NCI-H2107 treated with DMSO at 0.1 percent for 48 hours (cell line): ENCODE measurements around the gene TXNIP.

Experiments
- DNase-seq: peaks from one replicate; lab custom pipeline; 2025; ENCODE audit not compliant: unreplicated experiment; lab: John Stamatoyannopoulos, UW

TXNIP gene

GRCh38 chr1:145964328-145965118 lies 31.9 kb downstream of the TXNIP start, which contains the start of the genes ANKRD34A and POLR3GL:
TSS of gene ANKRD34A (minus strand) at chr1:145964575. CDS start at chr1:145961759, 2,816 bp downstream.
TSS of gene POLR3GL (plus strand) at chr1:145964690. CDS start at chr1:145974866, 10,176 bp downstream.
- DNase-seq, result peak; percentile 85

DNA sequence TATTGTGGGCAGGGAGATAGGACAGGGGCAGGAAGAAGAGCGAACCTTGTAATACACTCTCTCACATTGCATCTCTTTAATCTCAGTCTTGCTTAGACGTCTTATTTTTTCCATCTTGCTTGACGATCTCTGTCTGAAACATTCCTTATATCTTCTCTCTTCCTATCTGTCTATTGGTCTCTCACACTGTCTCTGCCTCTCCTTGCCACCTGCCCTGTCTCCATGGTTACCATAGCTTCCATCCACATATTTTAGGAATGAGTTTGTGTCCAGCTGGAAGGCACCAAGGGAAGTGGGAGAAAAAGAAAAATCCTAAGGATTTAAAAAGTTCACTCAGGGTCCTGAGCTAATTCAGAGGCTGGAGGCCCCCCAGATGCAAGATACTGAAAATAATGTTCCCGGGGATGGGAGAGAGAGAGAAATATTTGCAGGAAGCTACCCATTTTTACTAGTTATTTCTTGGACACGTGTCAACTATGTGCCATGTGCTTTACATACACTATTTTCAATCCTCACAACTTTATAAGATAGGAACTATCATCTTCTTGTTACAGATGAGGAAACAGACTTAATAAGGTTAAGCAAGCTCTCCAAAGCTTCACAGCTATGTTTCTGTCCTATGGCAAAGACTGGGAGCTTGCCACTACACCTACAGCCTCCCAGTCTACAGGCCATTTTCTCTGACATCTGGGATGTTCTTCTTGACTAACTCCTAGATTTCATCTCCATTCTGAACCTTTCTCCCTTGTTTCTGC lies 32.9 kb downstream of the TXNIP start:
- no peak for DNase-seq

DNA sequence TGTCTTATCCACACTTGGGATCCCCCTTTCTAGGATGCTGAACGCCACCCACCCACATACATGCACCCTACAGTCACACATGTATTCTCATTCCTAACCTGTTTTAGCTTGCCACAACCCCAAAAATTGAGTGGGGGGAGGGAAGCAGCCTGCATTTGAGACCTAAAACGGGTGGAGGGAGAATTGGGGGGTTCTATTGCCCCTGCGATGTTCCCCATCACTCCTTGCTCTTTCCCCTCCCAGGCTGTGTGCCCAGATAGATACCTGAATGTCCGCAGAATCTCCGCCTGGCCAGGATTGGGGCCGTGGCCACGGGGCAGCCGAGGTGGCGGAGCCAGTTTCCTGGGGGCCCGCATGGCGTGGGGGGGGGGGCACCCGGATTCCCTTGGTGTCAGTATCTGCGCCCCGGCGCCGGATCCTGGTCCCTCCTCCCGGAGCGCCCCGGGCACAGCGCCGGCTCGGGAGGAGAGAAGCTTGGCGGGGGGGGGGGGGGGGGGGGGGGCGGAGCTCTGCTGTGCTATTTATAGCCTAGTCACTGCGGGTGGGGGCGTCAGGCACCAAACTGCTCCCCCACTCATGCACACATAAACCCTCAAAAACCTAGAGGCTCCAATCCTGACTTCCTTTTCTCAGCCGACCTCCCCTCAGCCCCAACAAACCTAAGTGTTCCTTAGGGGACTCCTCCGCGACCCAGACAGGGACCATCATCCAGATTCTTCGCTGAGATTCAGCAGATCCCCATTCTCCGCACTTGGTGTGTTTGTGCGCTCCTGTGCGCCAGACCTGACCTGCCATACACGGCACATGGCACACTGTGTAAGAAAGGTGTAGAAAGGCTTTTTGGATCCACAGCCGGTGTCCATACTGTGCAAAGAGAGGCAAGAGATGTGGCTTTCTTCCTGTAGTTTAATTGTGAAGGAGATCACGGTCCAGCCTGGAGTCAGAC lies 33.9 kb downstream of the TXNIP start:
- DNase-seq, result no peak

DNA sequence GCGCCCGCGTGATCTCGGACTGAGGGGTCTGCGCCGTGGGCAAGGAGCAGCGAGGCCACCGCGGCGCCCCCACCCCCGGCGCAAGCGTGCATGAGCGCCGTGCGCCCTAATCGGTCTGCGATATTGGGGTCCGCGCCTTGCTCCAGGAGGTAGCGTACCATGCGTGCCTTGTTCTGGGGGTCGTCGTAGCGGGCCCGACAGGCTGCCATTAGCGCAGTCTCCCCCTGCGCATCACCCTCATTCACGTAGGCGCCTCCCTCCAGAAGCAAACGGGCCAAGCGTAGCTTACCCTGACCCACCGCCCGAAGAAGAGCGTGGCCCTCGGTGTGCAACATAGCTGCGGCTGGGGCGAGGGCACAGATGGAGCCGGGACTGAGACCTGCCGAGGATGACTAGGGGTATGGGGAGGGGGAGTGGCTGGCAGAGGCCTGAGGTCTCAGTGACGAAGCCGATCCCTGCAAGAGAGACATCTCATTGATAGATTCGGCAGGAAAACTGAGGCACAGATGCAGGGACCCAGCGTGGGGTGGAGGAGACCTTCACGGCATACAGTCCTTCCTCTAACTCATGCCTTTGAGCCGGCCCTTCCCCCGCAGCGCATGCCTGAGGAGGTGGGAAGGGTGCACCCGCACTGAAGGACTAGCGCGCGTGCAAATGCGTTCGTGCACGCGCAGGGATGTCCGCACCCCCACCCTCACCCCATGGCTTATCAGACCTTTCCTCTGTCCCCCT lies 34.8 kb downstream of the TXNIP start:
- DNase-seq, result no peak

- no peak for DNase-seq
Observed at GRCh38 chr1:145961109-145961424, 35.3 kb downstream of the TXNIP start.

DNA sequence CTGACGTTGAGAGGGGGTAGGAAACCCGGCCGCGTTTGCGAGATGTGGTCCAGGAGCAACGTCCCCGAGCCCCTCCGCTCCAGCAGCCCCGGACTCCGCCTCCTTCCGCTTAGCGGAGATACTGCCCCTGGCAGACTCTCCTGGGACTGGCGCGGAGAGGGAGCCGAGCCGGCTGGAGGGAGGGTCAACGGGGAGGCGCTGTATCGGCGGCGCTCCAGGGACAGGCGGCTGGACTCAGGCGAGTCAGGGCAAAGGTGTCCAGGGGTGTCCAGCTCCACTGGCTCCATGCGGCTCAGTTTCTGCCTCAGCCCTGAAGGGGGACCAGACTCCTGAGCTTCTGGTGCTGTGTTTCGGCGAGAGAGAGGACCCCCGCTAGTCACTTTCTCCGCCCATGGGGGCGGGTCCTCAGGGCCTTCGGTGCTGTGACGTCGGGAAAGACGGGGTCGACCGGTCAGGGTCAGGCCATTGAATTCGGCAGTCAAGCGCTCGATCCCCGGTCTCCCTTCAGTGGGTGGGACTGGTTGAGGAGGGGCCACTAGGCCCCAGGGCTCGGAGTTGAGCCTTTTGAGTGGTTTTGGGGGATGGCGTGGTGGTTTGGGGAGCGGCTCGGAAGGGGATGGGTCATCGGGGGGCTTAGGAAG lies 35.8 kb downstream of the TXNIP start:
- peak; percentile 24 for DNase-seq

DNA sequence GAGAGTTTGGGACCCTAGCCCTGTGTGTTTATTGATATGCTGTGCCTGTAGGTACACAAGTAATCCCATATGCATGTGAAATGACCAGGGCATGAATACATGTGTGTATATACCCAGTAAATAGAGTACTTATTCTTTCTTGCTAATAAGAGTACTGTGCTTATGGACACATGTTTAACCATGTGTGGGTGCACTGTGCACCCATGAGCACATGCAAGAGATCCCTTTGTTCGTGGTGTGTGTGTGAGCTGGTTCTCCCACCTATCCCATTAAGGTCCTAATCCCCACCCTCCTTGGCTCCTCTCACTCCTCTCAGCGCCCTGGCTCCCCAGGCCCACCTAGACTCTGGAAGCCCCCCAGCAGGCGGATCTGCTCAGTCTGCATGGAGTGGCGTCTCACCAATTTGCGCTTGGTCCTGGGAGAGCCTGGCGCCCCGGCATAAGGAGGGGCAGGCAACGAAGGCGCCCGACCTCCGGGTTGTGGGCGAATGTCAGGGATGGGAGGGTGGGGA lies 36.4 kb downstream of the TXNIP start:
- DNase-seq, result no peak

GRCh38 chr1:145959333-145959732 lies 37.0 kb downstream of the TXNIP start:
- no peak for DNase-seq

- no peak for DNase-seq
Observed at GRCh38 chr1:145958734-145959133, 37.6 kb downstream of the TXNIP start.

DNA sequence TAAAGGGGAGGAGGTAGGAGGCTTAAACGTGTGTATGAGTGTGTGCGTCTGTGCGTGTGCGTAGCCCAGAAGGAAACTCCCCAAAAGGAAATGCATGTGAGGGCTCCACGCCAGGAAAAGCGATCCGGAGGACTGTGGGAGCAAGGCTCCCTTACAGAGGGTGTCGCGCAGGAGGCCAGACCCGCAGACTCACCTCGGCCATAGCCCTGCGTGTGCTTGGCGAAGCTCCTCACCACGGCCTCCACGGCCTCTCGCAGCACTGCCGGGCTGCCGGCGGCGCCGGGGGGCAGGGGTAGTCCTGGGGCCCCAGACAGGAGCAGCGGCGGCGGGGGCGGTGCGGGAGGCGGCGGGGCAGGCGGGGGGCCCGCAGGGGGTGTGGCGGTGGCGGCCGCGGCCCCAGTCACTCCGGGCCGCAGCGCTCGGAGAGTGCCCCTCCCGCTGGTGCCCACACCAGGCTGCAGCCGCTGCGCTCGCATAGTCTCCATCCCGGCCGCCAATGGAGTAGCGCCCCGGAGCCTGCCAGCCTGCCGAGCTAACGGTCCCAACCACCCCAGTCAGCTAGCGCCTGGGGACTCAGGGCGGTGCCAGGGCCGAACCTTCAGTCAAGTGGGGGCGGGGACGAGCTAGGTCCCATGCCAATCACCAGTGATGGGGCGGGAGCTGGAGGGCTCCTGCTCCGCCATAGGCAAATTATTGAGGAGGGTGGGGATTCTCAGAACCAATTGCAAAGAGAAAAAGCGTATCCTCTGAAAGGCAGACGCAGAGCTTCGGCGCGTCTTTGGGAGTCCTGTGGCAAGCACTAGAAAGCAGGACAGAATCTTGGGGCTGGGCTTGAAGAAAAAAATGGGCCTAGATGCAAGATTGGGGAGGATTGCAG lies 38.7 kb downstream of the TXNIP start, which contains the start of gene LIX1L:
Gene LIX1L, minus strand, starts transcription at position 575 of the 877 bp plus-strand sequence. Its CDS starts 90 bp downstream, at position 485.
- peak; percentile 97 for DNase-seq

DNA sequence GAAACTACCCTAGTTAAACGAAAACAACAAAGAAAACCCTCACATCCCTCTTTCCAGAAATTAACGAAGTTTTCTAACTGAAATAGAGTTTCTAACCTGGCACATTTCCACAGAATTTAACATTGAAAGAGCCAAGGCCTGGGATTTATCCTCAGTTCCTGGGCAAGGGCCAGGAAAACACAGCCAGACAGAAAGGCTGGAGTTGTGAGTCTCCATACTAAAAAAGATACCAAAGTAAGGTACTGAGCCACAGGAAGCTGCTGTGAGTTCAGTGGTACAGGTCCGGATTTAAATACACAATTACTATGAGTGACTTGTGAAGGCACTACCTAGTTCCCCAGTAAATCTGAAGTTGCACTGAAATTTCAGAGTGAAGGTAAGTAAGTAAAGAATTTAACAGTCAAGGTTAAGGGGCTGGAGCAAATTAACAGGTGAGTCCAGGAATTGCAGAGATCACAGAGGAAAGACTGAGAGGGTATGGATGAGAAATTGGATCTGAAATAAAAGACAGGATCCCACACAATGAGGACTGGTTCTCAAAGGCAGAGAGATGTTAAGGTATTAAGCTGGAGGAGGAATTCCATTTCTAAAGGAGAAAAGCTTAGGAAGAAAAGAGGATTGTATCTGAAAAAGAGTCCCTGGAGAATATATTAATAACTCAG lies 39.5 kb downstream of the TXNIP start:
- no peak for DNase-seq

DNA sequence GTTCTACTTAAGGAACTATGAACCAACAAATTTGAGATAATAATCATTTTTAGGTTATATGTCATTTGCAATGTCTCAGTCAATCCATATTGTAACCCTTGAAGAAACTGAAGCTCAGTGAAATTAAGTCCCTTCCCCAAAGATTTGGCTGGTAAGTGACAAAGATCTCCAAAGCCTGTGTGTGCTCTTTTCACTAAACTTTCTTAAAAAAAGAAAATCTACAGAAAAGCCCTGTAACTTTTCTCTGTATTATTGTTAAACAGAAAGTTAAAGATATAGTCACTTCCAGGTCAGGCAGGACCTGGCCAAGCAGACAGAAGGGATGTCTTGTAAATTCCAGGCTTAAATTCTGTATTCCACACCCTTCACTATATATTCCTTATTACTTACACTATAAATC lies 40.0 kb downstream of the TXNIP start:
- DNase-seq, result no peak

GRCh38 chr1:145955436-145955835 lies 40.9 kb downstream of the TXNIP start:
- no peak for DNase-seq

DNA sequence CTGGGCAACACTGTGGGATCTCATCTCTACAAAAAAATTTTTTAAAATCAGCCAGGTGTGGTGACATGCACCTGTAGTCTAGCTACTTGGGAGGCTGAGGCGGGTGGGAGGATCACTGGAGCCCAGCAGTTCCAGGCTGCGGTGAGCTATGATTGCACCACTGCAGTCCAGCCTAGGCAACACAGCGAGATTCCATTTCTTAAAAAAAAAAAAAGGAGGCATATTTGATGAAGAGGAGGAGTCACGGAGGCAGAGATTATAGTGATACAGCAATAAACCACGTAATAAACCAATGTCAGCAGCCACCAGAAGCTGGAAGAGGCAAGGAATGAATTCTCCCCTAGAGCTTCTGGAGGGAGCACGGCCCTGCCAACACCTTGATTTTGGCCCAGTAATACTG lies 42.5 kb downstream of the TXNIP start:
- DNase-seq, result no peak

- DNase-seq, result no peak
Observed at GRCh38 chr1:145952903-145953302, 43.5 kb downstream of the TXNIP start.

DNA sequence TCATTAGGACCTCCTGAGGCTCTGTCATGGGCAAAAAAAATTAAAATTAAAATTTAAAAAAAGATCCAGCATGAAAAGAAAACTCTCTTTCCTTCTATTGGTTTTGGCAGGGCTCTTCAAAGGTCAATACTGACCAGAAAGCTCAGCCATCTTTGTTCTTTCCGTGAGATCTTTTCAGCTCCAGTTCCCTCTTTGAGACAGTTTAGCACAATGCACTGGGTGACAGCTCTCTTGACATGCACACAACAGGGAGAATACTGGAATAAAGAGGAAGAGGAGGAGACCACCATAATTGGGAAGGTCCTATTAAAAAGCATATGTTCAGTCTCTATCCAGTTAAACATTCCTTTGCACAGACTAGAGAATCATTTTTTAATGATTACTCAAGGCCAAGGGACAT lies 44.9 kb downstream of the TXNIP start:
- DNase-seq, result no peak

- DNase-seq, result no peak
Observed at GRCh38 chr1:145949219-145949618, 47.2 kb downstream of the TXNIP start.

DNA sequence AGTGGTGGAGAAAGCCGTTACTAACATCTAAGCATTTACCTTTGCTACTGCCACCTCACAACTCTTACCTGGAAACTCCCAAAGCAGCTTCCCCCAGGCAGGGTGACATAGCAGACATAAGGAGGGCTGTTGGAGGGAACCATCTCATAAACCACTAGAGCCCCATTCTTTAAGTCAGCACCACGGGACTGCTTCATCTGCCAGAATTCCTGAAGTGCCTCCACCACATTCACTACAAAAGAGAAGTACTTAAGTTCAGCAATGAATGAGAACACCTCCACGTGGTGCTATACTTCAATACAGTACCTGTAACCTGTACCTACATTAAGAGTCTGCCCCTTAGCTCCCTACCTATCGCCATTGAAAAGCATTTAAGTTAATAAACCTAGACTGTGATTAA lies 48.8 kb downstream of the TXNIP start:
- peak; percentile 21 for DNase-seq
